ENCODE results near the gene CD109. TPM values are rescaled to one million over a fixed set of nuclear protein-coding genes. Genes with fewer than 3 reads are reported as not detected.

CD109 gene
- total and polyA plus RNA-seq, 10 of the 15 experiments (the other 5 are each of a cell fraction or from before 2014, with no cell fraction given), result 0.27 to 4.4 (median 2.1) TPM

DNA sequence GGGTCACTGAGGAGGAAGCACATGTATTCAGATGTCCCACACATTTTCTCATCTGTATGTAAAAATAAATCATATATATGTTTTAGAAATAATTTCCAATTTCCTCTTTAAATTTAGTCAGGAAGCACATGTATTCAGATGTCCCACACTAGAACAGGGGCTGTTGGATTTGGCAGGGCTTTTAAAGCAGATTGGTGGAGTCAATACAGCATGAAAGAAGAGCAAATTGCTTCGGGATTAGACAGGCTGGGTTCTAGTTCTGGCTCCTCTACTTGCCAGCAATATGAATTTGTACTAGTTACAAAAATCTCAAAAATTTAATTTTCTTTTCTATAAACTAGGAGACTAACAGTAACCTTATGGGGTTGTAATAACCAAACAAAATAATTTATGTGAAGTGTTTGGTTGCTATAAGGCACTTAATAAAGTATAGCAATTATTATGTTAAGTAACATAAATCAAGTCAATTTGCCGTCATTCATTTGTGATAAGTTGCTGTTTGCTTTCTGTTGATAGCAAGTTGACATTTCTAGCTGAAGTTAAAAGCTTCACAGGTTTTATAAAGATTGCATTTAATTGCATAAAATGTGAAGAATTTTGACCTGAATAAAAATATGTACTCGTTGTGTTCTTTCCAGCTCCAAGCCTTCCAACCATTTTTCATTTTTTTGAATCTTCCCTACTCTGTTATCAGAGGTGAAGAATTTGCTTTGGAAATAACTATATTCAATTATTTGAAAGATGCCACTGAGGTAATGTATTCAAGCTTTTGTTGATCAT, 88.9 kb downstream of the CD109 start:
- RAD21 ChIA-PET (ENCODE audit: unreplicated experiment), result no interaction called here
- Histone ChIP-seq H3K4me2 (ENCODE audit: control insufficient read depth, insufficient read depth) (no peak overlapping the region), H2AFZ (ENCODE audit: control insufficient read depth, low read depth, low read length) (no peak overlapping the region), H3K36me3 (ENCODE audit: control insufficient read depth in 2 of 2, insufficient read depth in 2 of 2, low read length in 1 of 2) (no peaks in the 10 kb centered on the region), H3K9ac (ENCODE audit: control insufficient read depth, insufficient read depth, low read length) (no peak overlapping the region), H3K27ac (ENCODE audit: control insufficient read depth, insufficient read depth) (no peak overlapping the region), H4K20me1 (ENCODE audit: control insufficient read depth, insufficient read depth) (no peaks in the 10 kb centered on the region), H3K79me2 (ENCODE audit: control insufficient read depth, insufficient read depth, low read length) (no peaks in the 10 kb centered on the region), H3K9me3 (replicated peaks; ENCODE audit: control insufficient read depth, insufficient read depth, low read length) (no peaks in the 10 kb centered on the region), H3K27me3 (replicated peaks in 1 of 2; ENCODE audit: control insufficient read depth in 2 of 2, insufficient read depth in 2 of 2, low read length in 1 of 2) (no peaks in the 10 kb centered on the region), H3K4me1 (ENCODE audit: control insufficient read depth, insufficient read depth, low read length) (no peaks in the 10 kb centered on the region), H3K4me3 (no peak overlapping the region)
- in situ Hi-C loops (cut with MboI) (no loop called here), intact Hi-C loops (cut with micrococcal nuclease; ENCODE audit: unreplicated experiment) (no loop called here)
- BruUV-seq (replicated peaks), result no TSS peak
- DNase-seq (ENCODE audit: low read depth, low spot score) (no peak), FAIRE-seq (no peak), ATAC-seq (no peak)
- 31% methylated on average over 3 of the region's 3 CpGs for WGBS (ENCODE audit: insufficient coverage, insufficient replicate concordance, low lambda C conversion rate, missing lambda C conversion rate)
- POLR2A ChIA-PET, result no interaction called here
- TF ChIP-seq, protein P1, sequence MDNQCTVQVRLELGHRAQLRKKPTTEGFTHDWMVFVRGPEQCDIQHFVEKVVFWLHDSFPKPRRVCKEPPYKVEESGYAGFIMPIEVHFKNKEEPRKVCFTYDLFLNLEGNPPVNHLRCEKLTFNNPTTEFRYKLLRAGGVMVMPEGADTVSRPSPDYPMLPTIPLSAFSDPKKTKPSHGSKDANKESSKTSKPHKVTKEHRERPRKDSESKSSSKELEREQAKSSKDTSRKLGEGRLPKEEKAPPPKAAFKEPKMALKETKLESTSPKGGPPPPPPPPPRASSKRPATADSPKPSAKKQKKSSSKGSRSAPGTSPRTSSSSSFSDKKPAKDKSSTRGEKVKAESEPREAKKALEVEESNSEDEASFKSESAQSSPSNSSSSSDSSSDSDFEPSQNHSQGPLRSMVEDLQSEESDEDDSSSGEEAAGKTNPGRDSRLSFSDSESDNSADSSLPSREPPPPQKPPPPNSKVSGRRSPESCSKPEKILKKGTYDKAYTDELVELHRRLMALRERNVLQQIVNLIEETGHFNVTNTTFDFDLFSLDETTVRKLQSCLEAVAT (IDR thresholded peaks at IDR 0.05), result no peak
- TF ChIP-seq, protein P2, sequence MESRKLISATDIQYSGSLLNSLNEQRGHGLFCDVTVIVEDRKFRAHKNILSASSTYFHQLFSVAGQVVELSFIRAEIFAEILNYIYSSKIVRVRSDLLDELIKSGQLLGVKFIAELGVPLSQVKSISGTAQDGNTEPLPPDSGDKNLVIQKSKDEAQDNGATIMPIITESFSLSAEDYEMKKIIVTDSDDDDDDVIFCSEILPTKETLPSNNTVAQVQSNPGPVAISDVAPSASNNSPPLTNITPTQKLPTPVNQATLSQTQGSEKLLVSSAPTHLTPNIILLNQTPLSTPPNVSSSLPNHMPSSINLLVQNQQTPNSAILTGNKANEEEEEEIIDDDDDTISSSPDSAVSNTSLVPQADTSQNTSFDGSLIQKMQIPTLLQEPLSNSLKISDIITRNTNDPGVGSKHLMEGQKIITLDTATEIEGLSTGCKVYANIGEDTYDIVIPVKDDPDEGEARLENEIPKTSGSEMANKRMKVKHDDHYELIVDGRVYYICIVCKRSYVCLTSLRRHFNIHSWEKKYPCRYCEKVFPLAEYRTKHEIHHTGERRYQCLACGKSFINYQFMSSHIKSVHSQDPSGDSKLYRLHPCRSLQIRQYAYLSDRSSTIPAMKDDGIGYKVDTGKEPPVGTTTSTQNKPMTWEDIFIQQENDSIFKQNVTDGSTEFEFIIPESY (IDR thresholded peaks at IDR 0.05), result no peak
- TF ChIP-seq STAT3 (IDR thresholded peaks at IDR 0.05; ENCODE audit: low read depth, low read length) (no peak), FOXK2 (IDR thresholded peaks at IDR 0.05) (no peak)
- CTCF ChIA-PET, result interaction anchor here (1.8 kb wide), 1 partner anchor 52 kb away, joined by 6 read pairs; no protein-coding TSS in a partner anchor
- SMC1A ChIA-PET (ENCODE audit: uncharacterized antibody, unreplicated experiment), result no interaction called here
